WTC11 (cell line): ENCODE results near the gene UBE2N. TPM values are rescaled to one million over a fixed set of nuclear protein-coding genes. Genes with fewer than 3 reads are reported as not detected.

ENCODE experiments used
- ATAC-seq: fragments of 200-7000 bp; cut with Tn5 transposase; 2 replicates; pipeline ENCODE4 v1.10.0; 2021; ENCODE audit warnings: mild to moderate bottlenecking, moderate library complexity
- CTCF ChIA-PET: fragments of 300-600 bp; sonication (Branson Sonifier 250); formaldehyde crosslinking; loops from one replicate; lab custom pipeline; 2021; ENCODE audit warnings: antibody characterized with exemption; lab: Charles Lee
- POLR2A ChIA-PET: fragments of 350-600 bp; sonication (Branson Sonifier 250); formaldehyde crosslinking; loops from one replicate; lab custom pipeline; 2021; ENCODE audit warnings: antibody characterized with exemption; lab: Charles Lee
- DNase-seq: peaks from one replicate; pipeline ENCODE4 v3.0.0; 2021; ENCODE audit warnings: low spot score
- H3K27ac Mint-ChIP-seq: 2 replicates; pipeline ENCODE4 v1.8.0; 2021; ENCODE audit warnings: mixed read lengths
- H3K27me3 Mint-ChIP-seq: 2 replicates; pipeline ENCODE4 v1.8.0; 2021; ENCODE audit warnings: low read depth, mild to moderate bottlenecking, moderate library complexity, mixed read lengths
- H3K36me3 Mint-ChIP-seq: 2 replicates; pipeline ENCODE4 v1.8.0; 2021; ENCODE audit warnings: mixed read lengths
- H3K4me1 Mint-ChIP-seq: 2 replicates; pipeline ENCODE4 v1.8.0; 2022; ENCODE audit warnings: mixed read lengths
- H3K4me3 Mint-ChIP-seq: 2 replicates; pipeline ENCODE4 v1.8.0; 2021; ENCODE audit warnings: mild to moderate bottlenecking, moderate library complexity, mixed read lengths
- H3K9me3 Mint-ChIP-seq: 2 replicates; pipeline ENCODE4 v1.8.0; 2021; ENCODE audit warnings: mixed read lengths
- ATF1 ChIP-seq: sonication (generic); formaldehyde crosslinking; IDR thresholded peaks from 2 replicates; pipeline ENCODE4 v1.8.1; 2023; ENCODE audit warnings: mild to moderate bottlenecking, moderate library complexity, missing genetic modification reagents
- CREB1 ChIP-seq: sonication (generic); formaldehyde crosslinking; IDR thresholded peaks from 2 replicates; pipeline ENCODE4 v1.8.0; 2023; ENCODE audit warnings: mild to moderate bottlenecking, missing genetic modification reagents
- ESRRA ChIP-seq: sonication (generic); formaldehyde crosslinking; IDR thresholded peaks from 2 replicates; pipeline ENCODE4 v1.8.1; 2022; ENCODE audit warnings: mild to moderate bottlenecking, missing genetic modification reagents, borderline replicate concordance
- FOXP1 ChIP-seq: sonication (generic); formaldehyde crosslinking; IDR thresholded peaks from 2 replicates; pipeline ENCODE4 v1.8.0; 2022; ENCODE audit warnings: missing genetic modification reagents, mild to moderate bottlenecking, moderate library complexity, borderline replicate concordance
- GRHL2 ChIP-seq: fragments of 250-450 bp; sonication (Bioruptor Pico); IDR thresholded peaks from 2 replicates; pipeline ENCODE4 v1.8.0; 2022; ENCODE audit warnings: mild to moderate bottlenecking, moderate library complexity; ENCODE audit not compliant: insufficient replicate concordance, severe bottlenecking
- HMGA2 ChIP-seq: fragments of 250-450 bp; sonication (Bioruptor Pico); IDR thresholded peaks from 2 replicates; pipeline ENCODE4 v1.4.0; 2021; ENCODE audit warnings: mild to moderate bottlenecking, moderate library complexity
- MXD4 ChIP-seq: fragments of 250-450 bp; sonication (Bioruptor Pico); IDR thresholded peaks from 2 replicates; pipeline ENCODE4 v1.8.0; 2021; ENCODE audit warnings: mild to moderate bottlenecking, moderate library complexity, borderline replicate concordance
- PRRX2 ChIP-seq: fragments of 250-450 bp; sonication (Bioruptor Pico); IDR thresholded peaks from 2 replicates; pipeline ENCODE4 v1.8.0; 2021; ENCODE audit warnings: mild to moderate bottlenecking
- SMAD3 ChIP-seq: sonication (generic); formaldehyde crosslinking; IDR thresholded peaks from 2 replicates; pipeline ENCODE4 v1.8.0; 2022; ENCODE audit warnings: missing genetic modification reagents, mild to moderate bottlenecking, borderline replicate concordance
- TP53 ChIP-seq: sonication (generic); formaldehyde crosslinking; IDR thresholded peaks from 2 replicates; pipeline ENCODE4 v1.8.1; 2023; ENCODE audit warnings: mild to moderate bottlenecking, missing genetic modification reagents
- ZNF219 ChIP-seq: sonication (generic); formaldehyde crosslinking; IDR thresholded peaks from 2 replicates; pipeline ENCODE4 v1.8.0; 2023; ENCODE audit warnings: missing genetic modification reagents, mild to moderate bottlenecking, borderline replicate concordance
- ZNF317 ChIP-seq: sonication (generic); formaldehyde crosslinking; IDR thresholded peaks from 2 replicates; pipeline ENCODE4 v1.8.1; 2023; ENCODE audit warnings: low read depth, mild to moderate bottlenecking, moderate library complexity, missing genetic modification reagents, borderline replicate concordance
- total RNA-seq: library from RNA; stranded (reverse); gene quantifications from 3 replicates; pipeline ENCODE4 v1.2.3, GENCODE V29; 2021
- TF ChIP-seq, protein P1 (sequence below): sonication (generic); formaldehyde crosslinking; conservative IDR thresholded peaks from 2 replicates; pipeline ENCODE4 v1.8.1; 2023; ENCODE audit warnings: mild to moderate bottlenecking, low read depth, missing genetic modification reagents, moderate library complexity
- TF ChIP-seq, protein P2 (sequence below): sonication (generic); formaldehyde crosslinking; IDR thresholded peaks from 2 replicates; pipeline ENCODE4 v1.8.1; 2022; ENCODE audit warnings: mild to moderate bottlenecking, missing genetic modification reagents, moderate library complexity, borderline replicate concordance
- TF ChIP-seq, protein P3 (sequence below): sonication (generic); formaldehyde crosslinking; conservative IDR thresholded peaks from 2 replicates; pipeline ENCODE4 v1.8.1; 2022; ENCODE audit warnings: mild to moderate bottlenecking, missing genetic modification reagents
- TF ChIP-seq, protein P4 (sequence below): sonication (generic); formaldehyde crosslinking; IDR thresholded peaks from 2 replicates; pipeline ENCODE4 v1.8.1; 2022; ENCODE audit warnings: missing genetic modification reagents, borderline replicate concordance
- TF ChIP-seq, protein P5 (sequence below): sonication (generic); formaldehyde crosslinking; IDR thresholded peaks from 2 replicates; pipeline ENCODE4 v1.8.1; 2023; ENCODE audit warnings: mild to moderate bottlenecking, missing genetic modification reagents
- TF ChIP-seq, protein P6 (sequence below): sonication (generic); formaldehyde crosslinking; IDR thresholded peaks from 2 replicates; pipeline ENCODE4 v1.8.0; 2022; ENCODE audit warnings: mild to moderate bottlenecking, missing genetic modification reagents
- TF ChIP-seq, protein P7 (sequence below): fragments of 250-450 bp; sonication (Bioruptor Pico); IDR thresholded peaks from 2 replicates; pipeline ENCODE4 v1.8.0; 2021; ENCODE audit warnings: mild to moderate bottlenecking
- TF ChIP-seq, protein P8 (sequence below): fragments of 250-450 bp; sonication (Bioruptor Pico); IDR thresholded peaks from 2 replicates; pipeline ENCODE4 v1.9.0; 2021; ENCODE audit warnings: mild to moderate bottlenecking

The UBE2N gene
- total RNA-seq, 1 experiment from 2014 or later: 195 TPM

DNA sequence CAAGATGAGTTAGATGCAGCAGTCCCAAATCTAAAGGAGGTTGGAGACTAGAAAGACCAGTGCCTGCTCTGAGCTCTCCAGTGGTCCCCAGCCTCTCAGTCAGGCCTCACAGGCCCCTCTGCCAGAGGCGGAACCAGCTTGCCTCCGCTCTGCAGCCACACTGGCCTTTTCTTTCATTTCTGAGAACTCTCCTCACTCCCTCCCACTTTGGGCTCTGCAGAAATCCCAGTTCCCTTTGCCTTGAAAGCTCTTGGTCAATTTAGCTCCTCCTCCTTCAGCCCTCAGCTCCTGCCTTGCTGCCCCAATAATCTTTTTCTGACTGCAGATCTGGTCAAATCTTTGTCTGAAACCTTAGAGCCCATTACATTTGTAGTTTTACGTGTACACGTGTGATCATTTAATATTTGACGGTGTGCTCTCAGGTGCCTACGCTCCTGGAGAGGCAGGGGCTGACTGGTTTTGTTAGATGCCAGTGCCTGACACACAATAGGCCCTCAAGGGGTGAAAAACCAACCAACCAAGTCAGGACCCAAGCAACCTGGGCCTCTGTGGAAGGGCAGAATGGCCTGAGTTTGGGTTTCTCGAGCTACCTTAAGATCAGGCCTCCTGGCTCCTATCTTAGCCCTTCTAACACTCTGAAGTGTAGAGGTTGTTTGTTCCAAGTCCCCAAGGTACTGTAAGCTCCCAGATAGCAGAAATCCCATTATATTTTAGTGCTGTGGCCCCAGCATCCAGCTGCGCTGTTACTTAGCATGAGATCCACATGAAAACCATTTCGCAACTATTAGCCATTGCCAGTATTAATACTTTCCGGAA, 65.1 kb downstream of the UBE2N start:
- peaks cover 59% of the 10 kb centered on the region for H3K4me1 Mint-ChIP-seq
- peak; percentile 18 for ATAC-seq
- TF ChIP-seq ESRRA (CRISPR knock-in tag) (no peak), TP53 (CRISPR knock-in tag) (no peak), FOXP1 (CRISPR knock-in tag) (no peak), ZNF219 (CRISPR knock-in tag) (no peak), ZNF317 (CRISPR knock-in tag) (no peak)
- TF ChIP-seq, protein P1, sequence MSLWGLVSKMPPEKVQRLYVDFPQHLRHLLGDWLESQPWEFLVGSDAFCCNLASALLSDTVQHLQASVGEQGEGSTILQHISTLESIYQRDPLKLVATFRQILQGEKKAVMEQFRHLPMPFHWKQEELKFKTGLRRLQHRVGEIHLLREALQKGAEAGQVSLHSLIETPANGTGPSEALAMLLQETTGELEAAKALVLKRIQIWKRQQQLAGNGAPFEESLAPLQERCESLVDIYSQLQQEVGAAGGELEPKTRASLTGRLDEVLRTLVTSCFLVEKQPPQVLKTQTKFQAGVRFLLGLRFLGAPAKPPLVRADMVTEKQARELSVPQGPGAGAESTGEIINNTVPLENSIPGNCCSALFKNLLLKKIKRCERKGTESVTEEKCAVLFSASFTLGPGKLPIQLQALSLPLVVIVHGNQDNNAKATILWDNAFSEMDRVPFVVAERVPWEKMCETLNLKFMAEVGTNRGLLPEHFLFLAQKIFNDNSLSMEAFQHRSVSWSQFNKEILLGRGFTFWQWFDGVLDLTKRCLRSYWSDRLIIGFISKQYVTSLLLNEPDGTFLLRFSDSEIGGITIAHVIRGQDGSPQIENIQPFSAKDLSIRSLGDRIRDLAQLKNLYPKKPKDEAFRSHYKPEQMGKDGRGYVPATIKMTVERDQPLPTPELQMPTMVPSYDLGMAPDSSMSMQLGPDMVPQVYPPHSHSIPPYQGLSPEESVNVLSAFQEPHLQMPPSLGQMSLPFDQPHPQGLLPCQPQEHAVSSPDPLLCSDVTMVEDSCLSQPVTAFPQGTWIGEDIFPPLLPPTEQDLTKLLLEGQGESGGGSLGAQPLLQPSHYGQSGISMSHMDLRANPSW (CRISPR knock-in tag): no peak
- TF ChIP-seq, protein P2, sequence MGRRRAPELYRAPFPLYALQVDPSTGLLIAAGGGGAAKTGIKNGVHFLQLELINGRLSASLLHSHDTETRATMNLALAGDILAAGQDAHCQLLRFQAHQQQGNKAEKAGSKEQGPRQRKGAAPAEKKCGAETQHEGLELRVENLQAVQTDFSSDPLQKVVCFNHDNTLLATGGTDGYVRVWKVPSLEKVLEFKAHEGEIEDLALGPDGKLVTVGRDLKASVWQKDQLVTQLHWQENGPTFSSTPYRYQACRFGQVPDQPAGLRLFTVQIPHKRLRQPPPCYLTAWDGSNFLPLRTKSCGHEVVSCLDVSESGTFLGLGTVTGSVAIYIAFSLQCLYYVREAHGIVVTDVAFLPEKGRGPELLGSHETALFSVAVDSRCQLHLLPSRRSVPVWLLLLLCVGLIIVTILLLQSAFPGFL: no peak
- TF ChIP-seq, protein P3, sequence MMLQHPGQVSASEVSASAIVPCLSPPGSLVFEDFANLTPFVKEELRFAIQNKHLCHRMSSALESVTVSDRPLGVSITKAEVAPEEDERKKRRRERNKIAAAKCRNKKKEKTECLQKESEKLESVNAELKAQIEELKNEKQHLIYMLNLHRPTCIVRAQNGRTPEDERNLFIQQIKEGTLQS (CRISPR knock-in tag): no peak
- TF ChIP-seq, protein P4, sequence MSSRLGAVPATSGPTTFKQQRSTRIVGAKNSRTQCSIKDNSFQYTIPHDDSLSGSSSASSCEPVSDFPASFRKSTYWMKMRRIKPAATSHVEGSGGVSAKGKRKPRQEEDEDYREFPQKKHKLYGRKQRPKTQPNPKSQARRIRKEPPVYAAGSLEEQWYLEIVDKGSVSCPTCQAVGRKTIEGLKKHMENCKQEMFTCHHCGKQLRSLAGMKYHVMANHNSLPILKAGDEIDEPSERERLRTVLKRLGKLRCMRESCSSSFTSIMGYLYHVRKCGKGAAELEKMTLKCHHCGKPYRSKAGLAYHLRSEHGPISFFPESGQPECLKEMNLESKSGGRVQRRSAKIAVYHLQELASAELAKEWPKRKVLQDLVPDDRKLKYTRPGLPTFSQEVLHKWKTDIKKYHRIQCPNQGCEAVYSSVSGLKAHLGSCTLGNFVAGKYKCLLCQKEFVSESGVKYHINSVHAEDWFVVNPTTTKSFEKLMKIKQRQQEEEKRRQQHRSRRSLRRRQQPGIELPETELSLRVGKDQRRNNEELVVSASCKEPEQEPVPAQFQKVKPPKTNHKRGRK: no peak
- TF ChIP-seq, protein P5, sequence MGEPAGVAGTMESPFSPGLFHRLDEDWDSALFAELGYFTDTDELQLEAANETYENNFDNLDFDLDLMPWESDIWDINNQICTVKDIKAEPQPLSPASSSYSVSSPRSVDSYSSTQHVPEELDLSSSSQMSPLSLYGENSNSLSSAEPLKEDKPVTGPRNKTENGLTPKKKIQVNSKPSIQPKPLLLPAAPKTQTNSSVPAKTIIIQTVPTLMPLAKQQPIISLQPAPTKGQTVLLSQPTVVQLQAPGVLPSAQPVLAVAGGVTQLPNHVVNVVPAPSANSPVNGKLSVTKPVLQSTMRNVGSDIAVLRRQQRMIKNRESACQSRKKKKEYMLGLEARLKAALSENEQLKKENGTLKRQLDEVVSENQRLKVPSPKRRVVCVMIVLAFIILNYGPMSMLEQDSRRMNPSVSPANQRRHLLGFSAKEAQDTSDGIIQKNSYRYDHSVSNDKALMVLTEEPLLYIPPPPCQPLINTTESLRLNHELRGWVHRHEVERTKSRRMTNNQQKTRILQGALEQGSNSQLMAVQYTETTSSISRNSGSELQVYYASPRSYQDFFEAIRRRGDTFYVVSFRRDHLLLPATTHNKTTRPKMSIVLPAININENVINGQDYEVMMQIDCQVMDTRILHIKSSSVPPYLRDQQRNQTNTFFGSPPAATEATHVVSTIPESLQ (CRISPR knock-in tag): no peak
- peak overlapping the region; percentile 73 for H3K27ac Mint-ChIP-seq
- no peaks in the 10 kb centered on the region for H3K36me3 Mint-ChIP-seq
- ChIA-PET CTCF (interaction anchor here (0.6 to 1.0 kb wide), 3 partner anchors 92 to 403 kb away, joined by 3 to 4 read pairs (median 3); no protein-coding TSS in a partner anchor), POLR2A (no interaction called here)
- peak overlapping the region; percentile 77 for H3K4me3 Mint-ChIP-seq
- no peaks in the 10 kb centered on the region for H3K27me3 Mint-ChIP-seq
- peaks cover 3% of the 10 kb centered on the region; the same call in 1 of the 2 replicates for H3K9me3 Mint-ChIP-seq
- peak; percentile 22 for DNase-seq

DNA sequence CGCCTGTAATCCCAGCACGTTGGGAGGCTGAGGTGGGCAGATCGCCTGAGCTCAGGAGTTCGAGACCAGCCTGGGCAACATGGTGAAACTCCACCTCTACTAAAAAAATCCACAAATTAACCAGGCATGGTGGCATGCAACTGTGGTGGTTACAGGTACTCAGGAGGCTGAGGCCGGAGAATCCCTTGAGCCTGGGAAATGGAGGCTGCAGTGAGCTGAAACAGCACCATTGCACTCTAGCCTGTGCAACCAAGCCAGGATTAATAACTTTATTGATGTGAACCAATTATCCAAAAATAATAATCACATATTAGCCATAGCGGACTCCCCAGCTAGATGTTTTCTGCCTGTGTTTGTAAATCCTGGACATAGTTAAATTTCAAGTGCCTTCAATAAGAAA, 65.8 kb downstream of the UBE2N start:
- POLR2A ChIA-PET: interaction anchor here (0.6 kb wide), 1 partner anchor 802 kb away, joined by 3 read pairs; no protein-coding TSS in a partner anchor
- no peak for ATAC-seq
- peaks cover 3% of the 10 kb centered on the region; the same call in 1 of the 2 replicates for H3K36me3 Mint-ChIP-seq
- CTCF ChIA-PET: interaction anchor here (1.0 kb wide), 2 partner anchors 44 to 91 kb away, joined by 3 read pairs; no protein-coding TSS in a partner anchor
- peaks cover 6% of the 10 kb centered on the region for H3K9me3 Mint-ChIP-seq
- no peak for DNase-seq
- peak overlapping the region; percentile 14; the same call in 1 of the 2 replicates for H3K4me3 Mint-ChIP-seq
- H3K4me1 Mint-ChIP-seq: peaks cover 60% of the 10 kb centered on the region
- no peaks in the 10 kb centered on the region for H3K27me3 Mint-ChIP-seq
- peak overlapping the region; percentile 73; the same call in 1 of the 2 replicates for H3K27ac Mint-ChIP-seq
- TF ChIP-seq, protein P3 (CRISPR knock-in tag): no peak
- TF ChIP-seq ATF1 (CRISPR knock-in tag) (no peak), ESRRA (CRISPR knock-in tag) (no peak), MXD4 (CRISPR knock-in tag) (no peak), HMGA2 (no peak), CREB1 (CRISPR knock-in tag) (no peak), GRHL2 (CRISPR knock-in tag) (no peak), SMAD3 (CRISPR knock-in tag) (no peak), PRRX2 (CRISPR knock-in tag) (no peak)
- TF ChIP-seq, protein P6, sequence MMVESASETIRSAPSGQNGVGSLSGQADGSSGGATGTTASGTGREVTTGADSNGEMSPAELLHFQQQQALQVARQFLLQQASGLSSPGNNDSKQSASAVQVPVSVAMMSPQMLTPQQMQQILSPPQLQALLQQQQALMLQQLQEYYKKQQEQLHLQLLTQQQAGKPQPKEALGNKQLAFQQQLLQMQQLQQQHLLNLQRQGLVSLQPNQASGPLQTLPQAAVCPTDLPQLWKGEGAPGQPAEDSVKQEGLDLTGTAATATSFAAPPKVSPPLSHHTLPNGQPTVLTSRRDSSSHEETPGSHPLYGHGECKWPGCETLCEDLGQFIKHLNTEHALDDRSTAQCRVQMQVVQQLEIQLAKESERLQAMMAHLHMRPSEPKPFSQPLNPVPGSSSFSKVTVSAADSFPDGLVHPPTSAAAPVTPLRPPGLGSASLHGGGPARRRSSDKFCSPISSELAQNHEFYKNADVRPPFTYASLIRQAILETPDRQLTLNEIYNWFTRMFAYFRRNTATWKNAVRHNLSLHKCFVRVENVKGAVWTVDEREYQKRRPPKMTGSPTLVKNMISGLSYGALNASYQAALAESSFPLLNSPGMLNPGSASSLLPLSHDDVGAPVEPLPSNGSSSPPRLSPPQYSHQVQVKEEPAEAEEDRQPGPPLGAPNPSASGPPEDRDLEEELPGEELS (CRISPR knock-in tag): no peak
- TF ChIP-seq, protein P7, sequence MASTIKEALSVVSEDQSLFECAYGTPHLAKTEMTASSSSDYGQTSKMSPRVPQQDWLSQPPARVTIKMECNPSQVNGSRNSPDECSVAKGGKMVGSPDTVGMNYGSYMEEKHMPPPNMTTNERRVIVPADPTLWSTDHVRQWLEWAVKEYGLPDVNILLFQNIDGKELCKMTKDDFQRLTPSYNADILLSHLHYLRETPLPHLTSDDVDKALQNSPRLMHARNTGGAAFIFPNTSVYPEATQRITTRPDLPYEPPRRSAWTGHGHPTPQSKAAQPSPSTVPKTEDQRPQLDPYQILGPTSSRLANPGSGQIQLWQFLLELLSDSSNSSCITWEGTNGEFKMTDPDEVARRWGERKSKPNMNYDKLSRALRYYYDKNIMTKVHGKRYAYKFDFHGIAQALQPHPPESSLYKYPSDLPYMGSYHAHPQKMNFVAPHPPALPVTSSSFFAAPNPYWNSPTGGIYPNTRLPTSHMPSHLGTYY: no peak
- TF ChIP-seq, protein P8, sequence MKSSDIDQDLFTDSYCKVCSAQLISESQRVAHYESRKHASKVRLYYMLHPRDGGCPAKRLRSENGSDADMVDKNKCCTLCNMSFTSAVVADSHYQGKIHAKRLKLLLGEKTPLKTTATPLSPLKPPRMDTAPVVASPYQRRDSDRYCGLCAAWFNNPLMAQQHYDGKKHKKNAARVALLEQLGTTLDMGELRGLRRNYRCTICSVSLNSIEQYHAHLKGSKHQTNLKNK (CRISPR knock-in tag): no peak
